Ishikawa (cell line): ENCODE data around the gene EPYC.

Source experiments
- CEBPB ChIP-seq: IDR thresholded peaks from 2 replicates; pipeline ENCODE4 v1.6.1; 2012
- TF ChIP-seq, protein P1 (sequence below): IDR thresholded peaks from 2 replicates; pipeline ENCODE4 v1.6.1; 2012

DNA sequence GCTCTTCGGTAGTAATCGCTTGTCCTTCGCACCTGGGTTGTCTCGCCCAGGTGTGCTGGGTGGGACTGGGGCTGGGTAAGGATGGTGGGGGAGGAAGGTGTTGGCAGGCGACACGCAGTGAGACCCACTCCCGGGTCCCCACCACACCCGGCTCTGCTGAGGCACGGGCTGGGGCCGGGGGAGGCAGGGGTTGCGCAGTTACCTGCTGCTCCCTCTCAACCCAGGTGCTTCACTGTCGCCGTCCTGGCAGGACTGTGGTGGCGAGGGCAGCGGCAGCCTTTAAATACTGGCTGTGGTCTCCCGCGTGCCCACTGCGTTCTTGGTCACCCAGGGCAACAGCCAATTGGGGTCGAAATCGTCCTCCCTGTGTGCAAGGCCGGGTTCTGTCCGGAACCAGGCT, 49.9 kb downstream of the EPYC start, which contains the start of gene CCER1:
- TF ChIP-seq, protein P1, sequence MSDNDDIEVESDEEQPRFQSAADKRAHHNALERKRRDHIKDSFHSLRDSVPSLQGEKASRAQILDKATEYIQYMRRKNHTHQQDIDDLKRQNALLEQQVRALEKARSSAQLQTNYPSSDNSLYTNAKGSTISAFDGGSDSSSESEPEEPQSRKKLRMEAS: no peak
- TF ChIP-seq CEBPB: no peak
